Naive thymus-derived CD8-positive, alpha-beta T cell (primary cell): ENCODE results near the gene RPP25. TPM values are rescaled to one million over a fixed set of nuclear protein-coding genes. Genes with fewer than 3 reads are reported as not detected.

Experiments used
- ATAC-seq, 2 donors: fragments of 150-1000 bp; cut with Tn5 transposase in 1 of 2; sonication (Bioruptor Pico), chemical (Tn5 transposase) in 1 of 2; 1 replicate in 1 of 2; 2 replicates in 1 of 2; pipeline ENCODE4 v1.10.0; 2021; ENCODE audit warnings: mild to moderate bottlenecking in 2 of 2, moderate library complexity in 2 of 2
- POLR2A ChIA-PET: fragments of 350-600 bp; sonication (Branson Sonifier 250); formaldehyde crosslinking; loops from one replicate; lab custom pipeline; 2021; ENCODE audit warnings: antibody characterized with exemption; lab: Charles Lee
- DNase-seq, 10 donors: peaks; one replicate each; pipeline versions ENCODE4 v3.0.0 to v3.0.0-alpha.2; 2020 to 2022
- H3K27ac Mint-ChIP-seq, 10 donors: one replicate each; pipeline ENCODE4 v1.8.0; 2020 to 2022; ENCODE audit warnings: mild to moderate bottlenecking in 10 of 10, mixed read lengths in 10 of 10, moderate library complexity in 4 of 10, inconsistent platforms in 1 of 10
- H3K27me3 Mint-ChIP-seq, 5 donors: one replicate each; pipeline ENCODE4 v1.8.0; 2021 to 2022; ENCODE audit warnings: mixed read lengths in 5 of 5
- H3K36me3 Mint-ChIP-seq, 3 donors: one replicate each; pipeline ENCODE4 v1.8.0; 2020 to 2022; ENCODE audit warnings: mixed read lengths in 3 of 3, mild to moderate bottlenecking in 2 of 3, inconsistent platforms in 1 of 3
- H3K4me1 Mint-ChIP-seq, 4 donors: one replicate each; pipeline ENCODE4 v1.8.0; 2021 to 2022; ENCODE audit warnings: mixed read lengths in 4 of 4
- H3K4me3 Mint-ChIP-seq, 10 donors: one replicate each; pipeline ENCODE4 v1.8.0; 2020 to 2022; ENCODE audit warnings: mild to moderate bottlenecking in 10 of 10, mixed read lengths in 10 of 10, moderate library complexity in 6 of 10, inconsistent platforms in 1 of 10
- H3K9me3 Mint-ChIP-seq, 9 donors: one replicate each; pipeline ENCODE4 v1.8.0; 2020 to 2022; ENCODE audit warnings: mixed read lengths in 9 of 9, mild to moderate bottlenecking in 3 of 9, inconsistent platforms in 1 of 9, moderate library complexity in 1 of 9
- polyA plus RNA-seq, 3 donors: library from polyadenylated mRNA; unstranded; fragments of 300-500 nt; fragmentation: Illumina TruSeq; gene quantifications; one replicate each; pipeline ENCODE4 v1.2.3, GENCODE V29; 2021
- total RNA-seq, 8 experiments: library from RNA in 2 of 8; stranded (reverse) in 2 of 8; gene quantifications; one replicate each; pipeline ENCODE4 v1.2.3 and lab custom pipeline; 2021 to 2026

Gene RPP25
- total and polyA plus RNA-seq, 5 experiments from 2014 or later: 2.8 to 4.3 (median 4.1) TPM

DNA sequence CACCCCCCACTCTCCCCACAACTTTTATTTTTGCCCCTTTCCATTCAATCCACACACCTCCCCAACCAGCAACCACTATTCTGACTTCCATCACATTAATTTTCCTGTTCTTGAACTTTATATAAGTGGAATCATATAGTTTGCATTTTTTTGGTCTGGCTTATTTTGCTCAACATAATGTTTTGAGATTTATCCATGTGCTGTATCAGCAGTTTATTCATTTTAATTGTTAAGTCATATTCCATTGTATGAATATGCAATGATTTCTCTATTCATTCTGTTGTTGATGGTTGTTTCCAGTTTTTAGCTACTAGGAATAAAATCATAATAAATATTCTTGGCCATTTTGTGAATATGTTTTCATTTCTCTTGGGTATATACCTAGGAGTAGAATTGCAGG is 33.0 kb upstream of the RPP25 start:
- Mint-ChIP-seq H3K36me3 (no peaks in the 10 kb centered on the region), H3K27ac (no peak overlapping the region), H3K27me3 (peaks cover 3 to 24% (median 7%) of the 10 kb centered on the region in 5 donors), H3K4me1 (peaks cover 0 to 2% (median under 1%) of the 10 kb centered on the region in 4 donors), H3K9me3 (peaks cover 0 to 2% (median 0%) of the 10 kb centered on the region in 9 donors), H3K4me3 (no peak overlapping the region)
- no peak for ATAC-seq
- DNase-seq: no peak
- POLR2A ChIA-PET: no interaction called here

GRCh38 chr15:74988007-74988800 is 31.6 kb upstream of the RPP25 start:
- no peaks in the 10 kb centered on the region for H3K9me3 Mint-ChIP-seq
- peaks cover 0 to 6% (median under 1%) of the 10 kb centered on the region in 4 donors for H3K4me1 Mint-ChIP-seq
- H3K27ac Mint-ChIP-seq: peak overlapping the region in 1 of 10 donors; percentile 55
- H3K4me3 Mint-ChIP-seq: no peak overlapping the region
- POLR2A ChIA-PET: no interaction called here
- H3K36me3 Mint-ChIP-seq: no peaks in the 10 kb centered on the region
- peaks cover 3 to 29% (median 12%) of the 10 kb centered on the region in 5 donors for H3K27me3 Mint-ChIP-seq
- ATAC-seq (peak; percentile 75 to 83), DNase-seq (peak in 6 of 10 donors; percentile 18 to 64 (median 30))

GRCh38 chr15:74983725-74984231 is 27.2 kb upstream of the RPP25 start:
- ATAC-seq (no peak), DNase-seq (no peak)
- Mint-ChIP-seq H3K36me3 (no peaks in the 10 kb centered on the region), H3K4me3 (no peak overlapping the region), H3K27ac (no peak overlapping the region), H3K9me3 (no peaks in the 10 kb centered on the region), H3K4me1 (peaks cover 0 to 6% (median 0%) of the 10 kb centered on the region in 4 donors), H3K27me3 (peaks cover 9 to 31% (median 12%) of the 10 kb centered on the region in 5 donors)
- POLR2A ChIA-PET: no interaction called here

- no peak for DNase-seq
- no peaks in the 10 kb centered on the region for H3K9me3 Mint-ChIP-seq
- H3K36me3 Mint-ChIP-seq: no peaks in the 10 kb centered on the region
- H3K4me3 Mint-ChIP-seq: no peak overlapping the region
- peaks cover 6 to 28% (median 12%) of the 10 kb centered on the region in 5 donors for H3K27me3 Mint-ChIP-seq
- H3K27ac Mint-ChIP-seq: no peak overlapping the region
- no peak for ATAC-seq
- POLR2A ChIA-PET: interaction anchor here (0.6 to 0.7 kb wide), 2 partner anchors 13 to 1050 kb away, joined by 3 read pairs; no protein-coding TSS in a partner anchor
- peaks cover 0 to 6% (median 2%) of the 10 kb centered on the region in 4 donors for H3K4me1 Mint-ChIP-seq
Measured at GRCh38 chr15:74982183-74982582, 25.6 kb upstream of the RPP25 start.

- peaks cover 0 to 3% (median under 1%) of the 10 kb centered on the region in 4 donors for H3K4me1 Mint-ChIP-seq
- H3K36me3 Mint-ChIP-seq: no peaks in the 10 kb centered on the region
- H3K27me3 Mint-ChIP-seq: peaks cover under 1 to 11% (median 10%) of the 10 kb centered on the region in 5 donors
- DNase-seq: peak in 2 of 10 donors; percentile 51 to 67
- ATAC-seq: peak; percentile 62 to 73
- H3K27ac Mint-ChIP-seq: no peak overlapping the region
- no peak overlapping the region for H3K4me3 Mint-ChIP-seq
- POLR2A ChIA-PET: no interaction called here
- H3K9me3 Mint-ChIP-seq: no peaks in the 10 kb centered on the region
Measured at GRCh38 chr15:74978503-74978902, 21.9 kb upstream of the RPP25 start.

- Mint-ChIP-seq H3K4me1 (peaks cover 0 to 3% (median under 1%) of the 10 kb centered on the region in 4 donors), H3K27ac (peak overlapping the region in 1 of 10 donors; percentile 3), H3K9me3 (no peaks in the 10 kb centered on the region), H3K27me3 (peaks cover 1 to 13% (median 10%) of the 10 kb centered on the region in 5 donors), H3K36me3 (no peaks in the 10 kb centered on the region), H3K4me3 (no peak overlapping the region)
- ATAC-seq: no peak
- POLR2A ChIA-PET: no interaction called here
- DNase-seq: no peak
Measured at GRCh38 chr15:74978077-74978476, 21.5 kb upstream of the RPP25 start.

DNA sequence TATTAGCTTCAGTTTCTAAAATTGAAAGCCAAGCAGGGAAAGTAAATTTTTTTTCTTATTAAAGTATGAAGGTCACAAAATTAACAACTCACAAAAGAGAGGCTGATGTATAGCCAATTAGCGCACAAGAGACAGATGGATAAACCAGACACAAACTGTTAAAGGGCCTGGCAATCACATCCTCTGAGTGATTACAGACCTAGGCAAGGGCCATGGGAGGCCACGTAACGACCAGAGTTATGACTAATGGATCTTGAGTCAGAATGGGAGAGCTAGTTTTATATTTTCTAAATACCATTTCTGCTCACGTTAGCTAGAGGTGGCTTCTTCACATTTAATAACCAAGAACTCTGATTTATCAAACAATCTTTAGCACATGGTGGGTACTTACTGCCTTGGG is 21.0 kb upstream of the RPP25 start:
- DNase-seq: no peak
- Mint-ChIP-seq H3K9me3 (no peaks in the 10 kb centered on the region), H3K4me3 (no peak overlapping the region), H3K4me1 (peaks cover 0 to 3% (median under 1%) of the 10 kb centered on the region in 4 donors), H3K27ac (peak overlapping the region in 1 of 10 donors; percentile 3), H3K27me3 (peaks cover 6 to 18% (median 14%) of the 10 kb centered on the region in 5 donors), H3K36me3 (no peaks in the 10 kb centered on the region)
- ATAC-seq: no peak
- POLR2A ChIA-PET: no interaction called here

GRCh38 chr15:74976159-74976558 is 19.6 kb upstream of the RPP25 start:
- H3K36me3 Mint-ChIP-seq: no peaks in the 10 kb centered on the region

GRCh38 chr15:74967670-74968069 is 11.1 kb upstream of the RPP25 start:
- Mint-ChIP-seq H3K9me3 (no peaks in the 10 kb centered on the region), H3K4me1 (no peaks in the 10 kb centered on the region), H3K27ac (peak overlapping the region in 1 of 10 donors; percentile 15), H3K36me3 (no peaks in the 10 kb centered on the region), H3K27me3 (peaks cover under 1 to 5% (median 3%) of the 10 kb centered on the region in 5 donors), H3K4me3 (no peak overlapping the region)
- POLR2A ChIA-PET: interaction anchor here (0.7 to 0.9 kb wide), 2 partner anchors 11 to 56 kb away, joined by 3 to 4 read pairs; no protein-coding TSS in a partner anchor
- DNase-seq (no peak), ATAC-seq (no peak)

More at GRCh38 chr15:74976159-74976558, 19.6 kb upstream of the RPP25 start:
- POLR2A ChIA-PET: no interaction called here
- DNase-seq: no peak
- Mint-ChIP-seq H3K4me1 (peaks cover 0 to 3% (median under 1%) of the 10 kb centered on the region in 4 donors), H3K27me3 (peaks cover 6 to 19% (median 13%) of the 10 kb centered on the region in 5 donors), H3K27ac (no peak overlapping the region), H3K9me3 (no peaks in the 10 kb centered on the region), H3K4me3 (no peak overlapping the region)
- no peak for ATAC-seq

- ATAC-seq (no peak), DNase-seq (no peak)
- Mint-ChIP-seq H3K27me3 (peaks cover 0 to 13% (median 8%) of the 10 kb centered on the region in 5 donors), H3K9me3 (no peaks in the 10 kb centered on the region), H3K4me3 (no peak overlapping the region), H3K4me1 (no peaks in the 10 kb centered on the region), H3K36me3 (no peaks in the 10 kb centered on the region), H3K27ac (no peak overlapping the region)
- POLR2A ChIA-PET: no interaction called here
Measured at GRCh38 chr15:74964794-74965193, 8.2 kb upstream of the RPP25 start.

GRCh38 chr15:74963213-74963612 is 6.6 kb upstream of the RPP25 start:
- peaks cover 0 to 2% (median 0%) of the 10 kb centered on the region in 3 donors for H3K36me3 Mint-ChIP-seq
- H3K27me3 Mint-ChIP-seq: peaks cover 7 to 28% (median 21%) of the 10 kb centered on the region in 5 donors
- ATAC-seq (no peak), DNase-seq (no peak)
- no peak overlapping the region for H3K4me3 Mint-ChIP-seq
- POLR2A ChIA-PET: no interaction called here
- peaks cover 9 to 13% (median 13%) of the 10 kb centered on the region in 4 donors for H3K4me1 Mint-ChIP-seq
- H3K9me3 Mint-ChIP-seq: no peaks in the 10 kb centered on the region
- H3K27ac Mint-ChIP-seq: no peak overlapping the region

GRCh38 chr15:74962671-74963070 is 6.1 kb upstream of the RPP25 start:
- Mint-ChIP-seq H3K27me3 (peaks cover 10 to 32% (median 25%) of the 10 kb centered on the region in 5 donors), H3K36me3 (peaks cover 0 to 2% (median 0%) of the 10 kb centered on the region in 3 donors), H3K4me3 (no peak overlapping the region), H3K9me3 (no peaks in the 10 kb centered on the region), H3K27ac (no peak overlapping the region), H3K4me1 (peaks cover 9 to 19% (median 17%) of the 10 kb centered on the region in 4 donors)
- no peak for ATAC-seq
- DNase-seq: no peak
- POLR2A ChIA-PET: no interaction called here

DNA sequence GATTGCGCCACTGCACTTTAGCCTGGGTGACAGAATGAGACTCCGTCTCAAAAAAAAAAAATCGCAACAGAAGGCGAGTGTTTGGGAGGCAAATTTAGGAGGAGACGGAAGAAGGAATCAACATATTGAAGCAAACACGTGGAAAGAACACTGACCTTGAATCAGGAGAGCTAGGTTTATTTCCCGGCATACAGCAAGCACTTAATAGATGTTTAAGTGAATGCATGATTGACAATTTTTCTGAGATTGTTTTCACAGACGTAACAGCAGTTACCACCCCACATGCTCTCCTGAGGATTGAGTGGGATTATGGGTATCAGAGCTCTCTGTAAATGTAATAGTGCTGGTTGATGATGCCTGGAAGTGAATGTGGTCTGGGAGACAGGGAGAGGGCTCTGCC is 5.6 kb upstream of the RPP25 start:
- peaks cover 10 to 33% (median 29%) of the 10 kb centered on the region in 5 donors for H3K27me3 Mint-ChIP-seq
- H3K27ac Mint-ChIP-seq: peak overlapping the region in 1 of 10 donors; percentile 48

More for the DNA sequence above, 5.6 kb upstream of the RPP25 start:
- DNase-seq (no peak), ATAC-seq (no peak)
- no peaks in the 10 kb centered on the region for H3K9me3 Mint-ChIP-seq
- POLR2A ChIA-PET: no interaction called here
- peaks cover 9 to 23% (median 21%) of the 10 kb centered on the region in 4 donors for H3K4me1 Mint-ChIP-seq
- H3K36me3 Mint-ChIP-seq: peaks cover 0 to 2% (median 0%) of the 10 kb centered on the region in 3 donors
- H3K4me3 Mint-ChIP-seq: no peak overlapping the region
